ENCODE results near the gene GPR84. TPM values are rescaled to one million over a fixed set of nuclear protein-coding genes. Genes with fewer than 3 reads are reported as not detected.

Gene GPR84
- total and polyA plus RNA-seq, 9 of the 15 experiments (the other 6 are each of a cell fraction or from before 2014, with no cell fraction given): 0.07 to 0.18 (median 0.11) TPM; not detected in 5

GRCh38 chr12:54411391-54412241 lies 47.3 kb upstream of the GPR84 start (continued):
- TF ChIP-seq ATF6 (CRISPR knock-in tag; IDR thresholded peaks at IDR 0.05): no peak
- no peak for TF ChIP-seq LEF1 (IDR thresholded peaks at IDR 0.05)
- no peak for TF ChIP-seq ZNF347 (CRISPR knock-in tag; IDR thresholded peaks at IDR 0.05; ENCODE audit: low read depth)
- TF ChIP-seq MIER1 (IDR thresholded peaks at IDR 0.05; ENCODE audit: low read depth): no peak
- TF ChIP-seq, protein P1, sequence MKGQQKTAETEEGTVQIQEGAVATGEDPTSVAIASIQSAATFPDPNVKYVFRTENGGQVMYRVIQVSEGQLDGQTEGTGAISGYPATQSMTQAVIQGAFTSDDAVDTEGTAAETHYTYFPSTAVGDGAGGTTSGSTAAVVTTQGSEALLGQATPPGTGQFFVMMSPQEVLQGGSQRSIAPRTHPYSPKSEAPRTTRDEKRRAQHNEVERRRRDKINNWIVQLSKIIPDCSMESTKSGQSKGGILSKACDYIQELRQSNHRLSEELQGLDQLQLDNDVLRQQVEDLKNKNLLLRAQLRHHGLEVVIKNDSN (CRISPR knock-in tag; IDR thresholded peaks at IDR 0.05): peak; percentile 39; the same call in 1 of the 2 replicates
- no peak for TF ChIP-seq PTTG1 (tag; IDR thresholded peaks at IDR 0.05; ENCODE audit: low read depth)
- TF ChIP-seq ZNF140 (CRISPR knock-in tag; IDR thresholded peaks at IDR 0.05): no peak
- no peak for TF ChIP-seq NR1H2 (CRISPR knock-in tag; IDR thresholded peaks at IDR 0.05)
- TF ChIP-seq SIRT6 (IDR thresholded peaks at IDR 0.05; ENCODE audit: low read depth, low read length): no peak
- TF ChIP-seq ZNF395 (CRISPR knock-in tag; IDR thresholded peaks at IDR 0.05): no peak
- no peak for TF ChIP-seq TRIM24 (IDR thresholded peaks at IDR 0.05)
- no peak for TF ChIP-seq TCF7 (IDR thresholded peaks at IDR 0.05; ENCODE audit: borderline replicate concordance)
- TF ChIP-seq CBFA2T2 (conservative IDR thresholded peaks at IDR 0.05): peak; percentile 35; the same call in 1 of the 2 replicates
- no peak for TF ChIP-seq KLF10 (CRISPR knock-in tag; IDR thresholded peaks at IDR 0.05)
- no peak for TF ChIP-seq CHD1 (IDR thresholded peaks at IDR 0.05; ENCODE audit: low read length)
- peak; percentile 82 for TF ChIP-seq RAD51 (IDR thresholded peaks at IDR 0.05; ENCODE audit: borderline replicate concordance, low read depth)
- TF ChIP-seq, protein P2, sequence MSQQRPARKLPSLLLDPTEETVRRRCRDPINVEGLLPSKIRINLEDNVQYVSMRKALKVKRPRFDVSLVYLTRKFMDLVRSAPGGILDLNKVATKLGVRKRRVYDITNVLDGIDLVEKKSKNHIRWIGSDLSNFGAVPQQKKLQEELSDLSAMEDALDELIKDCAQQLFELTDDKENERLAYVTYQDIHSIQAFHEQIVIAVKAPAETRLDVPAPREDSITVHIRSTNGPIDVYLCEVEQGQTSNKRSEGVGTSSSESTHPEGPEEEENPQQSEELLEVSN (IDR thresholded peaks at IDR 0.05; ENCODE audit: borderline replicate concordance in 1 of 2, extremely low read depth in 1 of 2, insufficient read depth in 1 of 2, insufficient read length in 1 of 2, low read depth in 1 of 2, low read length in 1 of 2, poor library complexity in 1 of 2, severe bottlenecking in 1 of 2): peak in 1 of 2 experiments; percentile 10
- TF ChIP-seq, protein P3, sequence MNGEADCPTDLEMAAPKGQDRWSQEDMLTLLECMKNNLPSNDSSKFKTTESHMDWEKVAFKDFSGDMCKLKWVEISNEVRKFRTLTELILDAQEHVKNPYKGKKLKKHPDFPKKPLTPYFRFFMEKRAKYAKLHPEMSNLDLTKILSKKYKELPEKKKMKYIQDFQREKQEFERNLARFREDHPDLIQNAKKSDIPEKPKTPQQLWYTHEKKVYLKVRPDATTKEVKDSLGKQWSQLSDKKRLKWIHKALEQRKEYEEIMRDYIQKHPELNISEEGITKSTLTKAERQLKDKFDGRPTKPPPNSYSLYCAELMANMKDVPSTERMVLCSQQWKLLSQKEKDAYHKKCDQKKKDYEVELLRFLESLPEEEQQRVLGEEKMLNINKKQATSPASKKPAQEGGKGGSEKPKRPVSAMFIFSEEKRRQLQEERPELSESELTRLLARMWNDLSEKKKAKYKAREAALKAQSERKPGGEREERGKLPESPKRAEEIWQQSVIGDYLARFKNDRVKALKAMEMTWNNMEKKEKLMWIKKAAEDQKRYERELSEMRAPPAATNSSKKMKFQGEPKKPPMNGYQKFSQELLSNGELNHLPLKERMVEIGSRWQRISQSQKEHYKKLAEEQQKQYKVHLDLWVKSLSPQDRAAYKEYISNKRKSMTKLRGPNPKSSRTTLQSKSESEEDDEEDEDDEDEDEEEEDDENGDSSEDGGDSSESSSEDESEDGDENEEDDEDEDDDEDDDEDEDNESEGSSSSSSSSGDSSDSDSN (IDR thresholded peaks at IDR 0.05; ENCODE audit: borderline replicate concordance in 1 of 2, low read depth in 2 of 2, low read length in 2 of 2): no peak
- TF ChIP-seq ZNF551 (CRISPR knock-in tag; IDR thresholded peaks at IDR 0.05): no peak

Data from K562 (cell line).